ENCODE data around the gene SMG1.
"Not testable (repeated sequence)": the region's sequence is repeated elsewhere in the genome, so short reads cannot be mapped to it uniquely, and the experiment has no call there.

DNA sequence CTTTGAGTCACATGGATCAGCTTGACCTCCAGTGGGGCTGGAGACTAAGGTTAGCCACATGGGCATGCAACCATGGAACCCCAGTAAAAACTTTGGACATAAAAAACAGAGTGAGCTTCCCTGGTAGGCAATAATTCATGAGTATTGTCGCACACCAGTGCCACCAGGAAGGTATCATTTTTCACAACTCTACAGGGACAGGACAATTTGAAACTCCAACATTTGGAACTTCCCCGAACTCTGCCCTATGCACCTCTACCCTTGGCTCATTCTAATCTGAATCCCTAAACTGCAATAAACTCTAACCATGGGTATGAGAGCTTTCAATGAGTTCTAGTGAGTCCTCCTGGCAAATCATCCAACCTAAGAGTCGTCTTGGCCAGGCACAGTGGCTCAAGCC is 24.2 kb downstream of the SMG1 start:
- TF ChIP-seq CTCF (conservative IDR thresholded peaks at IDR 0.05 in 1 of 2, IDR thresholded peaks at IDR 0.05 in 1 of 2; ENCODE audit: low read depth in 1 of 2, low read length in 2 of 2); EZH2 (IDR thresholded peaks at IDR 0.05; ENCODE audit: low read length, missing control alignments): not testable (repeated sequence)
